HG02840 (cell line): ENCODE measurements around the gene NUP98.
"Not testable (repeated sequence)": the region's sequence is repeated elsewhere in the genome, so short reads cannot be mapped to it uniquely, and the experiment has no call there.

Experiments
- ATAC-seq: cut with Tn5 transposase; IDR thresholded peaks from one replicate; pipeline ENCODE4 v1.9.1; 2021; ENCODE audit warnings: mild to moderate bottlenecking, moderate library complexity, moderate number of reproducible peaks; ENCODE audit not compliant: unreplicated experiment, low FRiP score

NUP98 gene

DNA sequence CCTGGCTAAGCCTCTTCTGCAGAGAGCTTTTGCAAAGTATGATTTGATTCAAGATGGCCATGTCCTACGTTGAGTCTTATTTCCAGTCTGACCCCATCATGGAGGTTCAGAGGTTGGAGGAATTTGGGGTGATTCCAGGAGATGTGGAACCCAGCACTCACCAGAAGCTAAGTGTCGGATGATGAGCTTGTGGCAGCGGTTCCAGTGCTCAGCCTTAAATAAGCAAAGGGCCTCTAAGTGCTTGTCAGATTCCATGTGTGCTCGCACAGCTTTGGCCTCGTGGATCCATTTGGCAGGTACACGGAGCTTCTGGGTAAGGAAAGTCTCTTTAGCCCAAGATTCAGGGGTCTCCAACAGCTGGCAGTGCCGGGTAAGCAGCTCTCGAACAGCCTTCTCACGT is 114.3 kb downstream of the NUP98 start:
- ATAC-seq, result no peak

GRCh38 chr11:3679077-3679476 is 118.3 kb downstream of the NUP98 start:
- ATAC-seq, result no peak

DNA sequence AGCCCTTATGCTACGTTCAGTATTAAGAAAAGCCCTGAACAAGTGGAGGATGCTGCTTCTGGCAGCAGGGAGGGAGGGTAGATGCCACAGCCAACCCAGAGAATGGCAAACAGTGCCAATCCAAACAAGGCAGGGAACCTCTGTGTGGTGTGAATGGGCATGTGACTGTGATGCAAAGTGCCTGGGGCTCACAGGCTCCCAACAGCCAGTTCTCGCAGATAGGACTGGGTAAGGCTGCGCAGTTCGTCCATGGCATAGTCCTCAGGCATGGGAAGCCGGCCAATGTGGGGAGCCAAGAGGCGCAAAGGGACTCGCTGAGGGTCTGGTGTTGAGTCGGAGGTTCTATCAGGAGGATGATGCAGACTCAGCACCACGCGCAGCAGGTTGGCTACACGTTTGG is 121.4 kb downstream of the NUP98 start:
- ATAC-seq, result no peak

GRCh38 chr11:3674189-3674588 is 123.2 kb downstream of the NUP98 start:
- no peak for ATAC-seq

DNA sequence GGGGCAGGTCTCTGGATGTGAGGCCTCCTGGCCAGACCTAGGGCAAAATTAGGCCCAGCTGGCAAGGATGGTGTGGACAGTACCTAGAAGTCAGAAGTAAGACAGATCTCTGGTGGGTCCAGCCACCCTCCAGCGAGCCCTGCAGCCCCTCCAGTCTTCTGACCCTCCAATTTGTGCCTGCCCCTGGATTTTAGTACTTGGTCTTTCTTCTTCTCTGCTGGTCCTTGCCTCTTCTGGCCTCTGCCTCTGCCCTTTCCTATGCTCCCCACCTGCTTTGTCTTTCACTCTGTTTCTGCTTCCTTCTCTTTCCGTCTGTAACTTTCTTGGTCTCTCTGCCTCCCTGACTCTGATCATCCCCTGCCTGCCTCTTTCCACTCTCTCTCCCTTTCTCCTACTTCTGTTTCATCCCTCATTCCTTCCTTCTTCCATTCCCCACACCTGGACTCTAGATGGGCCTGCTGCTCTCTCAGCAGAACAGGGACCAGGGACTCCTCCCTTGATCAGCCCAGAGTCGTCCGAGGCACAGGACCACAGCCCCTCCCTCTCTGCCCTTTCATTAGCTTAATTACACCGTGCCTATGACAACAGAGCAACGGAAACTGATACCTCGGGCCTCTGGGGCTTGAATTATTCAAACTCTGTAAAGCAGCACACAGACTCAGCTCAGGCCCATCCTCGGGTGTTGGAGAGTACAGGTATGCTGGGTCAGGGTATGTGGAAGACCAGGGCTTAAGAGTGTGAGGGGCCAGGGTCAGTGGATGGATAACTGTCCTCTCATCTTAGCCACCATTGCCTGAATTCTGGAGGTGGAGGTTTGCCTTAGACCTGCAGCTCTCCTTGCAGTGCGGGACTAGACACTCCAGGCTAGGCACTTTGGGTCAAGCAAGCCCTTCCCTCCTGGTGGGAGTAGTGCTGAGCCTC is 125.8 kb downstream of the NUP98 start, which contains the start of gene CHRNA10:
TSS of gene CHRNA10 (minus strand) at position 51 of the 921 bp plus-strand sequence. CDS start 72 bp downstream, outside the sequence.
- no peak for ATAC-seq

DNA sequence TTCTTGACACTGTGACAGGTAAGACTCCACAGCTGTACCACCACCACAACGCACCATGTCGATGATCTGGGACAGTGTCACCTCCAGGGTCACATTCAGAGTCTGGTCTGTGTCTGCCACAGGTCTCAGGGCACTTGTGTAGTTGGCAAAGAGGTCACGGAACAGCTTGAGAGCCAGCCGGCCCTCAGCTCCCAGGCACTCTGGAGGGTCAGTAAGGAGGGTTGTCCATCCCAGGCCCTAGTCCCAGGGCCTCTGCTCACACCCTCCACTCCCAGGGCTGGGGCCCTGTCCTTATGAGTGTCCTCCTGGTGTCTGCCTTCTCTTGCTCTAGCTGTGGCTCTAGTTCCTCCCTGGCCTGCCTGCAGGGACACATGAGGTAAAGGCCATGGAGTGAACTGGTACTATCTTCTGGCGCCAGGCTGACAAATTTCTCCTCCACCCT is 127.6 kb downstream of the NUP98 start:
- no peak for ATAC-seq

DNA sequence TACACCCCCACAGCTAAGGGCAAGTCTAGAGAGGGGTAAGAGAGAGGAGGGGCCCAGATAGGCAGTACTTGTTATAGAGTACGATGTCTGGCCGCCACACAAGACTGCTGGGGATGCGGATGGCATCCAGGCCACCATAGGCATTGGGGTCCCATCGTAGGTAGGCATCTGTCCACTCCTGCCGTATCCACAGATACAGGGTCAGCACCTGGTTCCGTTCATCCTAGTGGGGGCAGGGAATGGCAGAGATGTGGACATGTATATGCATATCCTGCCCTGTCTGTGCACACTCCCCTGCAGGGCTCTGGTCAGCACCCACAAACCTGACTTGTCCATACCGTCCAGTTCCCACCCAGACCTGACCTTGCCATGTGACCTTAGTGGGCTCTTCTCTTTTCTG is 128.2 kb downstream of the NUP98 start:
- ATAC-seq, result no peak

DNA sequence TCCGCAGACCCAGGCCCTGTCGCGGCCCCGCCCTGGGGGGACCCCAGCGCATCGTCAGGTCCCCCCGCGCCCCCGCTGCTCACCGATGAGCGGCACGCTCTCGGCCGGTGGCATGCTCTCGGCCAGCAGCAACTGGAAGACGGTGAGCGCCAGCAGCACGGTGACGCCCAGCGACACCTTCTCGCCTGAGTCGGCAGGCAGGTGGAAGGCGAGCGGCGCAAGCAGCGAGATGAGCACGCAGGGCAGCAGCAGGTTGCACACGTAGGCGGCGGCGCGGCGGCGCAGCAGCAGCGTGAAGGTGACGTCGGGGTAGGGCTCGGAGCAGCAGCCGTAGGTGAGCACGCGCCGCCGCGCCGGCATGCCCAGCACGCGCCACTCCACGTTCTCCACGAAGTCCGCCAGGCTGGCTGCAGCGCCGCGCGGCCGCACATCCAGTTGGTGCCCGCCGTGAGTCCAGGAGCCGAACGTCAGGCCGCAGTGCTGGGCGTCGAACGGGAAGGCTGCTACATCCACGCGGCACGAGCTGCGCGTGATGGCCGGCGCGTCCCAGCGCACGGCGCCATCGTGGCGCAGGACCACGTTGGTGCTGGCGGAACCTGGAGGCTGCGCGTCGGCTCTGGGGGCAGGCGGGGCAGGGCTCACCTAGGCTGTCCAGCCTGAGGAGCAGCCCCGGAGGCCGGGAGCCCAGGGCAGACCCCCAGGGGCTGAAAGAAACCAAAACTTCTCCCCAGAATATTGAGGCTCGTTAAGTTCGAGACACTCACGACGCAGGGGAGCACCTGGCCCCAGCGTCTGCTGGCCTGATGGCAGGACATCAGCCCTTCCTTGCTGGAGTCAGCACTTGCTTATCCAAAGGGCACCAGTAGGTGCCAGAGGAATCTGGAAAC is 130.0 kb downstream of the NUP98 start:
- no peak for ATAC-seq

- no peak for ATAC-seq
Observed at GRCh38 chr11:3666023-3666530, 131.3 kb downstream of the NUP98 start.

- ATAC-seq, result no peak
Observed at GRCh38 chr11:3665336-3666022, 131.9 kb downstream of the NUP98 start.

- ATAC-seq, result no peak
Observed at GRCh38 chr11:3664032-3664630, 133.2 kb downstream of the NUP98 start.

DNA sequence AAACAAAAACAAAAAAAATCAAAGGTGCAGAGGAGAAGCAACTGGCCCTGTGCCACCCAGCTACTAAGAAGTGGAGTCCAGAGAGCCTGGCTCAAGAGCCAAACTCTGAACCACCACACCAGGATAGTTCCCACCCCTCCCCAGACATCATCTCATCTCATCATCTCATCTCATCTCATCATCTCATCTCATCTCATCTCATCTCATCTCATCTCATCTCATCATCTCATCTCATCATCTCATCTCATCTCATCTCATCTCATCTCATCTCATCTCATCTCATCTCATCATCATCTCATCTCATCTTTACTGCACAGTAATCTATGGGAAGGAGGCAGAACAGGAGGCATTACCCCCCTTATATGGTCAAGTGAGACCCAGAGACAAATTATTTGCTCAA is 134.5 kb downstream of the NUP98 start:
- no peak for ATAC-seq

DNA sequence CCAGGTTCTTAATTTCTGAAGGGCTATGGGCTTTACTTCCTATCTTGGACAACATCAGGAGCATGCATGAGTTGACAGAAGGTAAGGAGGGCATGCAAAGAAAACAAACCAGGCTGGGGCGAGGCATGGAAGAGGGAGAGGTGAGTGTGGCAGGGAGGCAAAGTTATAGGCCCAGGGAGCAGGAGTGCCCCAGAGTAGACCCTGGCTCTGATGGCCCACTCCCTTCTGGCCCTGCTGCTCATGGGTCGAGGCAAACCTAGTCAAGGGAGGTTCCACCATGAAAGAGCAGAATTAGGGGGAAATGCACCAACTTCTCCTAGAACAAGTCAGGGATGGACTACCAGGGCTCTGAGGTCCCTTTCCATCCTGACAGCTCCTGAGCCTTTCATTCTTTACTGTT is 136.4 kb downstream of the NUP98 start:
- ATAC-seq, result no peak

DNA sequence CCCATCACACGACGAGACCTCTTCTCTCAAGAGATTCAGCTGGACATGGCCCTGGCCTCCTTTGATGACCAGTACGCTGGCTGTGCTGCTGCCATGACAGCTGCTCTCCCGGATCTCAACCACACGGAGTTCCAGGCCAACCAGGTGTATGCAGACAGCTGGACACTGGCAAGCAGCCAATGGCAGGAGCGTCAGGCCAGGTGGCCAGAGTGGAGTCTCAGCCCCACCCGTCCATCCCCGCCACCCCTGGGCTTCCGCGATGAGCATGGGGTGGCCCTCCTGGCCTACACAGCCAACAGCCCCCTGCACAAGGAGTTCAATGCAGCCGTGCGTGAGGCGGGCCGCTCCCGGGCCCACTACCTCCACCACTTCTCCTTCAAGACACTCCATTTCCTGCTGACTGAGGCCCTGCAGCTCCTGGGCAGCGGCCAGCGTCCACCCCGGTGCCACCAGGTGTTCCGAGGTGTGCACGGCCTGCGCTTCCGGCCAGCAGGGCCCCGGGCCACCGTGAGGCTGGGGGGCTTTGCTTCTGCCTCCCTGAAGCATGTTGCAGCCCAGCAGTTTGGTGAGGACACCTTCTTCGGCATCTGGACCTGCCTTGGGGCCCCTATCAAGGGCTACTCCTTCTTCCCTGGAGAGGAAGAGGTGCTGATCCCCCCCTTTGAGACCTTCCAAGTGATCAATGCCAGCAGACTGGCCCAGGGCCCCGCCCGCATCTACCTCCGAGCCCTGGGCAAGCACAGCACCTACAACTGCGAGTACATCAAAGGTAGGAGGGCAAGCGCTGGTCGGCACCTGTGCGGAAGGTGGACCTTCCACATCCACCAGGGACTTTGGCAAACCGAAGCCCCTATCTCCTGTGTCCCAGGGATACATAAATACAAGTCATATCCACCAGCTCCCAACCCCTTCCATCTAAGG is 137.5 kb downstream of the NUP98 start:
- ATAC-seq, result no peak

GRCh38 chr11:3658252-3658651 is 139.1 kb downstream of the NUP98 start:
- no peak for ATAC-seq

GRCh38 chr11:3657331-3657730 is 140.0 kb downstream of the NUP98 start:
- ATAC-seq, result not testable (repeated sequence)

- ATAC-seq, result no peak
Observed at GRCh38 chr11:3655547-3655946, 141.8 kb downstream of the NUP98 start.

DNA sequence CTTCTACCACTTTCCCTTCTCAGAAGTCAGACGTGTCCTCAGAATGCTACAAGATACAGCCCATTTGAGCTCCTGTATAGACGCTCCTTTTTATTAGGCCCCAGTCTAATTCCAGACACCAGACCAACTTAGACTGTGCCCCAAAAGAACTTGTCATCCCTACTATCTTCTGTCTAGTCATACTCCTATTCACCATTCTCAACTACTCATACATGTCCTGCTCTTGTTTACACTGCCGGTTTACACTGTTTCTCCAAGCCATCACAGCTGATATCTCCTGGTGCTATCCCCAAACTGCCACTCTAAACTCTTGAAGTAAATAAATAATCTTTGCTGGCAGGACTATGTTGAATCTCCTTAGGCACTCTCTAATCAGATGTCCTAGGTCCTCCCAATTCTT is 144.8 kb downstream of the NUP98 start:
- not testable (repeated sequence) for ATAC-seq

- ATAC-seq, result not testable (repeated sequence)
Observed at GRCh38 chr11:3649374-3649773, 148.0 kb downstream of the NUP98 start.
